PFSK-1 (cell line): Measurements from ENCODE around the gene BRIP1.

Experiments used
- FOXP2 ChIP-seq: optimal IDR thresholded peaks from 2 replicates; pipeline ENCODE3; 2011; ENCODE audit warnings: borderline replicate concordance, control low read depth, inconsistent platforms; ENCODE audit not compliant: insufficient read depth; ENCODE audit errors: extremely low read length, extremely low read depth
- POLR2AphosphoS5 ChIP-seq: IDR thresholded peaks from 2 replicates; pipeline ENCODE4 v1.6.1; 2012; ENCODE audit warnings: low read depth, mild to moderate bottlenecking, control low read depth, low read length, moderate library complexity
- SIN3A ChIP-seq: IDR thresholded peaks from 2 replicates; pipeline ENCODE4 v1.6.1; 2012; ENCODE audit warnings: mild to moderate bottlenecking, low read length, moderate library complexity, borderline replicate concordance; ENCODE audit not compliant: insufficient read depth
- TAF1 ChIP-seq: IDR thresholded peaks from 2 replicates; pipeline ENCODE4 v1.6.1; 2012; ENCODE audit warnings: low read length, control low read depth, borderline replicate concordance; ENCODE audit not compliant: insufficient read depth
- TF ChIP-seq, protein P1 (sequence below), 2 experiments: IDR thresholded peaks; 2 replicates each; pipeline versions ENCODE4 v1.6.1 to v1.8.0; 2011 to 2012; ENCODE audit warnings: low read depth in 2 of 2, low read length in 2 of 2, control low read depth in 1 of 2, inconsistent platforms in 1 of 2, mild to moderate bottlenecking in 1 of 2, moderate library complexity in 1 of 2; ENCODE audit not compliant: insufficient read depth in 1 of 2

BRIP1 gene

DNA sequence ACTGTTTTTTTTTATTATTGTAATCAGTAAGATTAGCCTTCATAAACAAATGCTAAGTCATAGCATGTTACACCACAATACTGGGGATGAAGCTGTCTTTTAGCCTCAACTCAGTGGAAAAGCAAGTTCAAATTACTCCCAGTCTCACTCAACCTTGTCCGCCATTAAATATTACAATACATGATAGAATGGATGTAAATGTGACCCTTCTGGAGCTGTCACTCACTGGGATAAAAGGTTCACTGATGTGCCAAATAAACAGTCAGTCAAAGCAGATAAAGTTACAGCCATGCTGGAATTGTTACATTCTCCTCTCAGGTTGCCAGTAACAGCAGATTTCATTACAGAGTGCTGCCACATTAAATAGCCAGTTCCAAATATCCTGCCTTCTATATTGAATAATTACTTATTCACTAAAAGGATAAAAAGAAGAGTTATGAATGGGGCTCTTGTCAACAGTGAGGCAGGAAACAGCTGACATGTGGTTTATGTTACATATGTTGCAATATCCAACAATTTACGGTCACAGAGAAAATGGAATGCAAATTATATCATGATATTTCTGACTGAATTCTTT lies 53.4 kb downstream of the BRIP1 start:
- TF ChIP-seq POLR2AphosphoS5, result 0 out of 2 replicates have a peak, but pooled peaks have one; percentile 45
- peak; percentile 94 for TF ChIP-seq SIN3A
- TF ChIP-seq FOXP2, result no peak
- peak; percentile 46; the same call in 1 of the 2 replicates for TF ChIP-seq TAF1
- TF ChIP-seq, protein P1, sequence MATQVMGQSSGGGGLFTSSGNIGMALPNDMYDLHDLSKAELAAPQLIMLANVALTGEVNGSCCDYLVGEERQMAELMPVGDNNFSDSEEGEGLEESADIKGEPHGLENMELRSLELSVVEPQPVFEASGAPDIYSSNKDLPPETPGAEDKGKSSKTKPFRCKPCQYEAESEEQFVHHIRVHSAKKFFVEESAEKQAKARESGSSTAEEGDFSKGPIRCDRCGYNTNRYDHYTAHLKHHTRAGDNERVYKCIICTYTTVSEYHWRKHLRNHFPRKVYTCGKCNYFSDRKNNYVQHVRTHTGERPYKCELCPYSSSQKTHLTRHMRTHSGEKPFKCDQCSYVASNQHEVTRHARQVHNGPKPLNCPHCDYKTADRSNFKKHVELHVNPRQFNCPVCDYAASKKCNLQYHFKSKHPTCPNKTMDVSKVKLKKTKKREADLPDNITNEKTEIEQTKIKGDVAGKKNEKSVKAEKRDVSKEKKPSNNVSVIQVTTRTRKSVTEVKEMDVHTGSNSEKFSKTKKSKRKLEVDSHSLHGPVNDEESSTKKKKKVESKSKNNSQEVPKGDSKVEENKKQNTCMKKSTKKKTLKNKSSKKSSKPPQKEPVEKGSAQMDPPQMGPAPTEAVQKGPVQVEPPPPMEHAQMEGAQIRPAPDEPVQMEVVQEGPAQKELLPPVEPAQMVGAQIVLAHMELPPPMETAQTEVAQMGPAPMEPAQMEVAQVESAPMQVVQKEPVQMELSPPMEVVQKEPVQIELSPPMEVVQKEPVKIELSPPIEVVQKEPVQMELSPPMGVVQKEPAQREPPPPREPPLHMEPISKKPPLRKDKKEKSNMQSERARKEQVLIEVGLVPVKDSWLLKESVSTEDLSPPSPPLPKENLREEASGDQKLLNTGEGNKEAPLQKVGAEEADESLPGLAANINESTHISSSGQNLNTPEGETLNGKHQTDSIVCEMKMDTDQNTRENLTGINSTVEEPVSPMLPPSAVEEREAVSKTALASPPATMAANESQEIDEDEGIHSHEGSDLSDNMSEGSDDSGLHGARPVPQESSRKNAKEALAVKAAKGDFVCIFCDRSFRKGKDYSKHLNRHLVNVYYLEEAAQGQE (IDR thresholded peaks at IDR 0.05; ENCODE audit: insufficient read depth in 1 of 2, low read depth in 2 of 2, low read length in 2 of 2), result no peak

DNA sequence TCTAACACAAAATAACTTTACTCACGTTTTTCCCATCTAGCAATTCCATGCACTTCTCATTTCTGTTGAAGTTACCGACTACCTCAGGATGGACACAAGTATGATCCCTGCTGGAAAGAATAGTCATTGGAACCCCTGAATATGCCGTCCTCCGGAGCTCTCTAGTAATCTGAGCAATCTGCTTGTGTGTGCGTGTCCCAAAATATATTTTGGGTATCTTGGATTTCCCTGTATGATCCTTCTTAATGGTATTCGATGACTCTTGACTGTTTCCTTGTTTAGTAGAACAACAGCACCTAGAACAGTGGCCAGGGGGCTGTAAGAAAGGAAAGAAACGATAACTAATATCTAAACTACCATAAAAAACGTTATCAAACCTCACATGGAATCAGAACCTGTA lies 54.9 kb downstream of the BRIP1 start:
- TF ChIP-seq SIN3A (no peak), TAF1 (no peak), FOXP2 (no peak), POLR2AphosphoS5 (no peak)

DNA sequence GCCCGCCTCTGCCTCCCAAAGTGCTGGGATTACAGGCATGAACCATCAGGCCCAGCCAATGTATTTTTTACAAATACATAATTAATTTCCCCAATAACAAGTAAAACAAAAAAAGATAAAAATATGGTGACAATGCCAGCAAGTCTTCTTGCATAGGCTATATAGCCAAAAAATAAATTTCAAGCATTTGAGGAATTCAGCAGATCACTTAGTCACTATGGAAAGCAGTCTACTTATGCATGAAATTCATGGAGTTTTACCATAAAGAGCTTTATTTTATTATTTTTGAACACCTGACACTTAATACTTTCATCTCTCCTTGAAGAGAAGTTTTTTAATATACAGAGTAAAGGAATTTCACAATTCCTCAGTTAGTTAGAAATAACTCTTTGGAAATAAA lies 56.4 kb downstream of the BRIP1 start:
- TF ChIP-seq FOXP2 (no peak), TAF1 (no peak), SIN3A (no peak), POLR2AphosphoS5 (no peak)
- TF ChIP-seq, protein P1 (IDR thresholded peaks at IDR 0.05; ENCODE audit: insufficient read depth in 1 of 2, low read depth in 2 of 2, low read length in 2 of 2), result no peak

DNA sequence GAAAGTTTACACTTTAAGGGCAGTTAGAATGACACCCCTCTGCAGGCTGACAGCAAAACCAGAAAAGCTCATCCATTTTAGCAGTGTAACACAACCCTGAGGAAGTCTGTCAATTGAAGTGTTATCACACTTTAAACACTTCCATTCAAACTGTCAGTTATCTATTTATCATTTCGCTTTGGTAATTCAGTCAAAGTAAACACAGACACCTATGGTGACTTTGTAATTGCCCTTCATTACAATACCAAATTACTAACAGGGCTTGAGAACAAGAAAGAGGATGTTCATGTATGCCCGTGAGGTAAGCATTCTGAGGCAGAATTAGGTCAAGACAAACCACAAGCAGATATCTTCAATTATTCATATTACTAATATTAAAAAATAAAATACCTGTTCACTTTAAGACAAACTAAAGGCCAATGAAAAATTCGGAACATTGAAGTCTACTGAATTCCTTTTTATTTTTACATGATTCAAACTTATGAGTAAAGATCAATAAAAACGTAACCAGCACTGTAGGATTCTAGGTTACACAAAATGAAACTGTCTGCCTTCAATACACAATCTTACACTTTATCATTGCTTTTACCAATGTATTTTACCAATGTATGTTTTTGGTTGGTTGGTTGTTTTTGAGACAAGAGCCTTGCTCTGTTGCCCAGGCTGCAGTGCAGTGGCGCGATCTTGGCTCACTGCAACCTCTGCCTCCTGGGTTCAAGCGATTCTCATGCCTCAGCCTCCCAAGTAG lies 57.1 kb downstream of the BRIP1 start:
- TF ChIP-seq FOXP2 (no peak), POLR2AphosphoS5 (no peak), SIN3A (no peak), TAF1 (no peak)
- TF ChIP-seq, protein P1 (IDR thresholded peaks at IDR 0.05; ENCODE audit: insufficient read depth in 1 of 2, low read depth in 2 of 2, low read length in 2 of 2), result no peak

DNA sequence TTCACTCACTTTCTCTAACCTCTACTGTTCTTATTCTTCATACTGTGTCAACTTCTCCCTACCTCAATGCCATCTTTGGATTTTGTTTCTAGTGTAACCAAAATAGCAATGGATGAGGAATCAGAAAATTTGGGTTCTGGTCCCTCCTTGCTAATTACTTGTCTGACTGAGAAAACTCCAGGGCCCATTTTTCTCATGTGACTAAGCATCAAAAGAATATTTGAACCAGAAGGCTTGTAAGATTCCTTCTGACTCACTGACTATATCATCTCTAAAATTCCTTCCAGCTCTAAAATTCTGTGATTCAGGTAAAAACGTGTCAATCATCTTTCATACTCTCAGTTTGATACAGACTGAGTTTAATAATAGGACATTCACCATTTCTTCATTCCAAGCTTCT lies 57.9 kb downstream of the BRIP1 start:
- TF ChIP-seq POLR2AphosphoS5, result no peak
- TF ChIP-seq, protein P1 (IDR thresholded peaks at IDR 0.05; ENCODE audit: insufficient read depth in 1 of 2, low read depth in 2 of 2, low read length in 2 of 2), result no peak
- no peak for TF ChIP-seq FOXP2
- TF ChIP-seq TAF1, result no peak
- TF ChIP-seq SIN3A, result no peak
